NCI-H128 (cell line): Measurements from ENCODE around the gene RPP25L.
"Not testable (repeated sequence)": the region's sequence is repeated elsewhere in the genome, so short reads cannot be mapped to it uniquely, and the experiment has no call there.

Source experiments
- DNase-seq: peaks from one replicate; lab custom pipeline; 2025; ENCODE audit not compliant: unreplicated experiment; lab: John Stamatoyannopoulos, UW

Gene RPP25L, protein sequence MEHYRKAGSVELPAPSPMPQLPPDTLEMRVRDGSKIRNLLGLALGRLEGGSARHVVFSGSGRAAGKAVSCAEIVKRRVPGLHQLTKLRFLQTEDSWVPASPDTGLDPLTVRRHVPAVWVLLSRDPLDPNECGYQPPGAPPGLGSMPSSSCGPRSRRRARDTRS

DNA sequence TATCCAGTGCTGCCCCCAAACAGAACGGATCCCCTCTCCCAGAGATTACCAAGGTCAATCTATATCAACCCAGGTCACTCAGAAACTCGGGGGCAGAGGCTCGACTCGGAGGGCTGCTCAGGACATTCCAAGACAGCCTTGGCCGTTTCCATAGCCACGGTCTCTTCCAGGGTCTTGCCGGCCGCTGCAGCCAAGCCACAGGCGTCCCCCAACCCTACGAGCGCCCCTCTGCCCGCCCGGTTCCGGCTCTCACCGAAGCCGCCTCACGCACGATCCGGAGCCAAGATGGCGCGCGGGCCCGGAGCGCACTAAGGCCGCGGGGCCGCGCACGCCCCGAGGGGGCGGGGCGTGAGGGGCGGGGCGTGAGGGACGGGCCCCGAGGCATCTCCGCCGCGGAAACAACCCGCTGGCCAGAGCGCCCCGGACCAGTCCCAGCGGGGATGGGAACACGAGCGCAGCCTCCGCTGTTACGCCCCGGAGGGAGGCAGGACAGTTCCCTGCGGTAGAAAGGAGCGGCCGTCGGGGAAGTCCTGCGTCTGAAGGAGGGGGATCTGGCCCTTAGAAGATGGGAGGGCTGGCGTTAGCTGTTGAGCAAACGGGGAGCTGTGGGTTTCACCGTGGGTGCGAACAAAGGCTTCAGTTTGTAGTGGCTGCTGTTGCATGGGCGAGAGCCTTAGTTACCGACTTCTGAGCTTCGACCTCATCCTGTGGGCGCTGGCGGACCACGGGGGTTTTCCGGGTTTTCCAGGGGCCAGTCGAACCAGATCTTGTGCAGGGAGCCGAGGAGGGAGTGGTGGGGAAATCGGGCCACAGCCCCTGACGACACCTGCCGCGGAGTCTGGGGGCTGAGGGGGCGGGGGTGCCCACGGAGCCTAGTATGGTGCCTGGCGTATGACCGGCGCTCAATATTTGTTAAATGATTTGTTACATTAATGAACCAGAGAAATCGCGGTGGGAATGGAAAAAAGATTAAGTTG is at the start of gene RPP25L:
Gene RPP25L, minus strand, starts transcription at position 287 of the 977 bp plus-strand sequence. CDS start 801 bp downstream, outside the sequence.
- DNase-seq = peak; percentile 71

DNA sequence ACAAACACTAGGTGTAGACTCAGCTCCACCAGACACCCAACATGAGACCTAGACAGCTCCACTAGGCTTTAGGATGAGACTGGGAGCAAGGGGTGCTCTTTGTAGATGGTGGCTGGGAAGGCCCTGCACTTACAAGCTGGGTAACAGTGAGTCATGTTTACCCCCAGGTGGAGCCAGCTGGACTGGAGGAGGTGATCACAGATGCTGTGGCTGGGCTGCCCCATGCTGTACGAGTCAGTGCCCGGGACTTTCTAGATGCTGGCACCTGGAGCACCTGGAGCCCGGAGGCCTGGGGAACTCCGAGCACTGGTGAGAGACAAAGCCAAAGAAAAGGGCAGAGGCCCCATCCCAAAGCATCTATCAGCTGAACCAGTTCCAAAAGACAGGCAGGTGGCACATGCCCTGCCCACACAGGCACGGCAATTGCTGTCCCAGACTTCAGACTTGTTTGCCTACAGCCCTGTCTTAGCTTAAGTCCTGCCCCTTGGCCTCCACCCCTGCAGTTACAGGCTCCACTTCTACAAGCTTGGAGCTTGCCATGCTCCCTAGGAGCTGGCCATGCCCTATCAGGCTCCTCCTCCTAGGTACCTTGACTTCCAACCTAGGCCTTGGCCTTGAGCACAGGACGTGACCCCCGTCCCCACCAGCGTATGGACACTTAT is 47.8 kb upstream of the RPP25L start:
- DNase-seq = no peak

DNA sequence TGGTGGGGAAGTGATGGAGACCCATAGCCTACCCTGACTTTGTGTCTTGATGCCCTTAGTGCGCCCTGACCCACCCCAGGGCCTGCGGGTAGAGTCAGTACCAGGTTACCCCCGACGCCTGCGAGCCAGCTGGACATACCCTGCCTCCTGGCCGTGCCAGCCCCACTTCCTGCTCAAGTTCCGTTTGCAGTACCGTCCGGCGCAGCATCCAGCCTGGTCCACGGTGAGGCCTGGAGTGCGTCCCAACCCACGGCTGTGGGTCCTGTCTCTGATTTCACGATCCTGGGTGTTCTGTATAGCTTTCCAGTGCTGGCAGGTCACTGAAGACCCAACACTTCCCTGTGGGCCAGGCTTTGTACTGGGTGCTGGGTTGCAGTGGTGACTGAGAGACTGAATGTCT is 46.6 kb upstream of the RPP25L start:
- no peak for DNase-seq

DNA sequence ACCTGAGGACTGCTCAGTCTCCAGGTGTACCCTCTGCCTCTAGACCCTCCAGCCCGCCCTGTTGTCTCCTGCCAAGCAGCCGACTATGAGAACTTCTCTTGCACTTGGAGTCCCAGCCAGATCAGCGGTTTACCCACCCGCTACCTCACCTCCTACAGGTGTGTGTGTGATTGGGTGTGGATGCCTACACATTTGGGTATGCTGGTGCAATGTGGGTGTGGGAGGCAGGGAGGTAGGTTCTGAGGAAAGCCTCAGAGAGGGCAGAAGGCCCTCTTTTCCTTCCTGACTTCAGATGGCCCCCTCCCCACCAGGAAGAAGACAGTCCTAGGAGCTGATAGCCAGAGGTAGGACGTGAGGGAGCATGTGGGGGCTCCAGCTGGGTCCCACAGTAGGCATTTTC is 45.1 kb upstream of the RPP25L start:
- DNase-seq = no peak

DNA sequence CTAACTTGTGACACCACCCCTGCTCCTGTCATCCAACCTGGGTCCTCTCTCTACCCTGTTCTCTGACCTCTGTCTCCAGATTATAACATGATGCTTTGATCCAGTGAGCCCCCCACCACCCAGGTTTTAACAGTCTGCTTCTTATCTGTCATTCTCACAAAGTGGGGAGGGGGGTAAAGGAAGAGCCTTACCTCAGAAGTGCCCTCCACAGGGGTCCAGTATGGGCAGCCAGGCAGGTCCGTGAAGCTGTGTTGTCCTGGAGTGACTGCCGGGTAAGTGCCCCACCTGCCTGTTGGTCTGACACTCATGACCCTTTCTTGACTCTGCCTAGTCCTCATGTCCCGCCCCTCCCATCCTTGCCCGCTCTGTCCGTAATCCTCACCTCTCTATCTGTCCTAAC is 43.5 kb upstream of the RPP25L start:
- DNase-seq = no peak

DNA sequence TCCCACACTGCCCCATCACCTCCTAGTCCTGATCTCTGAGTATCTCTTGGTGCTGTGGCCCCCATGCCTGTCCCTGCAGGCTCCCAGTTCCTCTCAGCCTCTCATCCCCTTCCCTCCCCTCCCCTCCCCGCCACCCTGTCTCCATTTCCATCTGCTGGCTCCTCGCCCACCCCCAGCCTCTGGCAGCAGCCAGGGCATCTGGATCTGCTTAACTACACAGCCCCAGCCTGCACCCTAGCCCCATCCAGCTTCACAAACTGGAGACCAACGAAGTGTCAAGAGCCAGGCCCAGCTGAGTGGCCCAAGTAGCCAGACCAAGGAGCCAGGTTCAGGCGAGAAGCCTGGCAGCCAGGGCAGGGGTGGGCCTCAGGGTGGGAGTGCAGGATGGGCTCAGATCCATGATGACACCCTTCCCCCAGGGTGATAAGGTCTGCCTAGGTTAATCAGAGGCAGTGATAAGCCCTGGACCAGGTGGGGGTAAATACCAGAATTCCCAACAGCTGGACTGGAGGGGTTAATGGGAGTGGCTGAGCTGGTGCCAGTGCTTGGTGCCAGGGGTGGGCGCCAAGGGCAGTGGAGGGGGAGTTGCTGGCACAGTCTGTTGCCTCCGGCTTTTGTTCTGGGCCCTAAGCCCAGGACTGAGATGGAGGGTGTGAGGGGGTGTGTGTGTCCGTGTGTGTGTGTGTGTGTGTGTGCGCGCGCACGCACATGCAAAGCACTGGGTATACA is 42.6 kb upstream of the RPP25L start:
- no peak for DNase-seq

DNA sequence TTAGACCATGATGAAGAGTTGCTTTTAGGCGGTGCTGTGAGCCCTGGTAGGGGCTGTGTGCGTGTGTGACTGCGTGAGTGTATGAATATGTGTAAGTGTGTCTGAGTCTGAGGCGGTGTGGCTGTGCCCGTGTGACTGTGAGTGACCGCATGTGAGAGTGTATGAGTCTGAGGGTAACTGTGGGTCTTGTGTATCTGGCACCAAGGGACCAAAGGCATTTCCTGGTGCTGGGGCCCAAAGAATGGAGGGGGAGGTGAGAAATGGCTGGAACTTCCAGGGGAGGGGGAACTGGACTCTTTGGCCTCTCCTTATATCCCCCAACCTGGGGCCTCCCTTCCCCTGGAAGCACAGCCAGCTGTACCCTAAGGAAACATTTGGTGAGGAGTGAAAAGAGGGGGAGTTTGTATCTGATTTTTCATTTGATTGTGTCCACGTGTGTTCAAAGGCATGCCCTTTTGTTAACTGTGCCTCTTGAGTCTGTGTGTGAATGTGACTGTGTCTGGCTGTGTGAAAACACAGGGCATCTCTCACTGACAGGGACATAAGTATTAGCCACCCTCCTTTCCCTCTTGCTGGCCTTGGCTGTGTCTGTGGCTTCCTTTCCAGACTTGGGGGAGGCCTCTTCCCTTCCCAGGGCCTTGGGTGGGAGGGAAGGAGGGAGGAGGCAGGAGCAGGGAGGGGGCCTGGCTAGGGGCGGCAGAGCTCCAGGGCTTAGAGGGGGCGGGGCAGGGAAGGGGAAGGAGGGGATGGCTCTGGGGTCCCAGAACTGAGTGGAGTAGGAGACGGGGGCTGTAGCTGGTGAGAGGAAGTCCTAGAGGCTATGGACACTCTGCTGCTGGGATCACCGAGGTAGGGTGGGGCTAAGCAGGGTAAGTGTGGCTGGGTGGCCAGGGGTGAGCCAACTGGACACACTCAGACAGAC is 41.5 kb upstream of the RPP25L start:
- no peak for DNase-seq

DNA sequence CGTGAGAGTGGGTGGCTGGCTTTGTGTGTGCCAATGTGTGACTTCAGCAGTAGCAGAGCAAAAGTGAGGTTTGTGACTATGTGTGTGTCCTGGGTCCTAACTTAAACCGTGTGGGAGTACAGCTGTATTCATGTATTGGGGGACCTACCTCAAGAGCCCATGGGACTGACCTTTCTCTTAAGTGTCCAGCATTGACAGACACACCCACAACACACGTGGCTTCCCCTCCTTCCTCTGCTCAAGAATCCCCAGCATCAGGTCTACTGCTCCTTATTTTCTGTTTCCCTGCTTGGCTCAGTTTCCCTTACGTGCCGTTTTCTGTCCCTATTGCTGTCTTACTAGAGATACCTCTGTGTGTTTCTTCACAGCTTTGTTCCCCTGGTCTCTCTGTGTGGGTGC is 40.7 kb upstream of the RPP25L start:
- no peak for DNase-seq

DNA sequence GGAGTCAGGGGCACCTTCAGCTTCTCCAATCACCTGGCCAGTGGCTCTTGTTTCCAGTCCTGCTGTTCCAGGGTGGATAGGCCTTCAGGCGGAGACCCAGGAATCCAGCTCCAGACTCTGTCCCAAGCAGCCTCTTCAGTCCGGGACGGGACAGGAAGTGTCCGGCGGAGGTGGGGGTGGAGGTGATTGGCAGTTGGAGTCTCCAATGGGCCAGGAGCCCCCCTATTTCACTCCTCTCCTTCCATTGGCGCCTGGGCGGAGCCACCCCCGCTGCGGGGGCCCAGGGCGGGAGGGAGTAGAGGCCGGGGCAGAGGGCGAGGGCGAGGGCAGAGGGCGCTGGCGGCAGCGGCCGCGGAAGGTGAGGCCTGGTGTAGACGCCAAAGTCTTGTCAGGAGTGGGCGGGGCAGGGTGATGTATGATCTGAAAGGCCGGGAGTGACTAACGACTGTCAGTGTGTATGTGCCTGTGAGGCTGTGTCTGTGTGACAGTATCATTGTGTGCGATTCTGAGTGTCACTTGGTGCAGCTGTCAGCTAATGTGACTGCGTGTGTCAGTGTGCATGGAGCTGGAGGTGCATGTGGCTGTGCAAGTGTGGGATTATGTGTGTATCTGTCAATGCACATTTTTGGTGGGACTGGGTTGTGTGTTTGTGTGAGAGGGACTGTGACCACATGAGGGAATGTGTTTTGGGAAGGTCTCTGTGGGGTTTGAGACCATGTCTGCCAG is 40.1 kb upstream of the RPP25L start, which contains the start of gene IL11RA:
Gene IL11RA, plus strand, starts transcription at position 310 of the 726 bp plus-strand sequence. CDS start 3,033 bp downstream, outside the sequence.
- no peak for DNase-seq

DNA sequence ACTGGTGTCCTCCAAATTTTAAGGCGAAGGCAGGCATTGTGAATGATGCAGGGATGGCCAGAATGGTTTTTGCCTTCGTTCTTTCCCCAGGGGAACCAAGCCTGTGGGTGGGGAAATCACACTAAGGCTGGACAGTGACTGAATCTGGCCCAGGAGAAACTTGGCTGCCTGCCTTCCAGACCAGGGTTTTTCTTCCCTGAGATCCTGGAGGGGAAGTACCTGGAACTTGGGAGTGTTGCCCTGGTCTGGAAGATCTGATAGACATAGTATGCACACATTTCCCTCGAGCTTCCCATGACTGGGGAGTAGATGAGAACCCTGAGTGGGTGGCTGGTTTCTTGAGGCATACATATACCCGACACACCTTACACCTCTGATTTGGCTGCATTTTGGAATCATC is 39.4 kb upstream of the RPP25L start:
- DNase-seq = no peak

DNA sequence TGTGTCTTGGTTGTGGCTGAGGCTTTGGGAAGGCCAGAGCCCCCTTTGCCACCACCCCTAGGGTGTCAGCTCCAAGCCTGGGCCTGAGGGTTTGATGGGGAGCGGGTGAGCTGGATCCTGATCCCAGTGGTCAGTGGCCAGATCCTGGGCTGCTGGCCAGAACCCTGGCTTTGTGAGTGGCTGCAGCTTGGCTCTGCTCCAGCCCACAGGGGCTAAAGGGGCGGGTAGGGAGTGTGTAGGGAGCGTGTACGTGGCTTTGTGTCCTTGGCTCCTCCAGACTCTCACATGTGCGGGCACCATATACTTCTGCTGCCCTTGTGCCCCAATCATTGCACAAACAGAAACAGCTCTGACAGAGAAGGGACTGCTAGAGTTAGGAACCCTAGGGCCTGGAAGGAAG is 38.9 kb upstream of the RPP25L start:
- no peak for DNase-seq

DNA sequence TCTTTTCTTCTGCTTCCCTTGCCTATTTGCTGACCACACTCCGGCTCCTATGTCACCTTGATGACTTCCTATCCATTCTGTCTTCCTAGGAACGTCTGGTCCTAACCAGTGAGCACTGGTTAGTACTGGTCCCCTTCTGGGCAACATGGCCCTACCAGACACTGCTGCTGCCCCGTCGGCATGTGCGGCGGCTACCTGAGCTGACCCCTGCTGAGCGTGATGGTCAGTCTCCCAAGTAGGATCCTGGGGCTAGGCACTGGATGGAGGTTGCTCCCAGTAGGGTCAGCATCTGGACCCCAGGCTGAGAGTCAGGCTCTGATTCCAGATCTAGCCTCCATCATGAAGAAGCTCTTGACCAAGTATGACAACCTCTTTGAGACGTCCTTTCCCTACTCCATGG is 36.8 kb upstream of the RPP25L start:
- DNase-seq = no peak

DNA sequence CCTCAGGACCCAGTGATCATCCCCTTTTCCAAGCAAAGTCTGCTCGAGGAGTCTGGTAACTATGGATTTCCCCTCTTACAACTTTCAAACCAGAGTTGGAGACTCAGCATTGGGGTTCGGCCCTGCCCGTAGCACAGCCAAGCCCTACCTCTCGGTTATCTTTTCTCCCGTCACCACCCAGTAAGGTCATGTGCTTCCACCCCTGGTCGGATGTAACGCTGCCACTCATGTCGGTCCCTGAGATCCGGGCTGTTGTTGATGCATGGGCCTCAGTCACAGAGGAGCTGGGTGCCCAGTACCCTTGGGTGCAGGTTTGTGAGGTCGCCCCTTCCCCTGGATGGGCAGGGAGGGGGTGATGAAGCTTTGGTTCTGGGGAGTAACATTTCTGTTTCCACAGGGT is 35.8 kb upstream of the RPP25L start:
- no peak for DNase-seq

DNA sequence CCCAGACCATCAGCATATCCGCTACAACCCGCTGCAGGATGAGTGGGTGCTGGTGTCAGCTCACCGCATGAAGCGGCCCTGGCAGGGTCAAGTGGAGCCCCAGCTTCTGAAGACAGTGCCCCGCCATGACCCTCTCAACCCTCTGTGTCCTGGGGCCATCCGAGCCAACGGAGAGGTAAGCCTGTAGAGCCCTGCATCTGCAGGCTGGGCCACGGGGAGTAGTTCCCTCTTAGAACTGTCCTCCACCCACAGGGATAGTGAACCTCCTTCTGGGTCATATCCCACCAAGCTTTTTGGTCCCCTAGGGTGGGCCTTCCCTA is 35.1 kb upstream of the RPP25L start:
- DNase-seq = no peak

DNA sequence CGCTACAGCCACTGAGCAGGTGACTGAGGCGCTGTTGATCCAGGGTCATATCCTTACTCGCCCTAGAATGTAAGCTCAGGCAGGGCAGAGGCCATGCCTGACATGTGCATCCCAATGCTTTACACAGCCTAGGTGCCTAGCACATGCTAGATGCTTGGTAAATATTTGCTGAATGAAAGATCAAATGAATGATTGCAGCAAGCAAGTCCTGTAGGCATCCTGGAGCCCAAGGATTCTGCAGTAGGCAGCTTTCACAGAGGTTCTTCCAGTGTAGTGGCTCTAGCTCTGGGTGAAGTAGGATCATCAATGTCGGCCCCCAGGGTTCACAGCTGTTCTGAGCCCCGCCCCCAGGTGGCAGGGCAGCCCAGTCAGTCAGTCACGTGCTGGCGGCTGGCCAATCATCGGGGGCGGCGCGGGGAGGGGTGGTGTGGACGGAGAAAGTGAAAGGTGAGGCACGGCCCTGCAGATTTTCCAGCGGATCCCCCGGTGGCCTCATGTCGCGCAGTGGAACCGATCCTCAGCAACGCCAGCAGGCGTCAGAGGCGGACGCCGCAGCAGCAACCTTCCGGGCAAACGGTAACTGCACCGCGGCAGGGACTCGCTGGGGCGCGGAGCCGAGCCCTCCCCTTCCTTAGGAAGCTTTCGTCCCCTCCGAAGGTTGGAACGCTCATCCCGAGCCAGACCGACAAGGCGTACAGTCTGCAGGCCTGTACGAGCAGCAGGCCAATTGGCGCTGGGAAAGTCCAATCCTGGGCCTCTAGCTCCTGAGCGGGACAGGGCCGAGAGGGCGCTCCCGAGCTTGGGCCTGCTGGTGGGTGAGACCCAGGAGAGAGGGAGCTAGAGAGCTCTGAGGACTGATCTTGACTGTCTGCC is 34.5 kb upstream of the RPP25L start, which contains the start of gene GALT:
Gene GALT, plus strand, starts transcription at position 465 of the 873 bp plus-strand sequence. Its CDS starts 30 bp downstream, at position 495.
- peak; percentile 87 for DNase-seq

DNA sequence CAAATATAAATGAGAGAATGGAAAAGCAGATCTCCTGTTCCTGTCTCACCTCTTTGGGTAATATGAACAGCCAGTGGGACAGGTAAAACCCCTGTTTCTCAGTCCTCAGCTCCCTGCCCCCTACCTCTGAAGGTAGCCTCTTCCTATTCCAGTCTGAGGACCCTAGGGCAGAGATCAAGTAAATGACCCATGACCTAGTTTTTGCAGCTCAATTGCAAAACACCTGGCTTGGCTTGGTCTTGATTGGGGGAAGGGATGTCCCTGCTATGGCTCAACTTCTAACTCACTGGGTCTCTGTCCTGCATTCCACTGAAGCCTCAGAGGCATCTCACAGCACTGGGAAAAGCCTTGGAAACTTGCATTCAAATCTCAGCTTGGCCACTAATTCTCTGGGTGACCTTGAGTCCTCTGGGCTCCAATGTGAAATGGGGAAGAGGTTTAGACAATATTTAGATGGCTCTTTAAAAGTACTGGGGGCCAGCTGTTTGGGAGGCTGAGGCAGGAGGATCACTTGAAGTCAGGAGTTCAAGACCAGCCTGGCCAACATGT is 32.9 kb upstream of the RPP25L start:
- no peak for DNase-seq

DNA sequence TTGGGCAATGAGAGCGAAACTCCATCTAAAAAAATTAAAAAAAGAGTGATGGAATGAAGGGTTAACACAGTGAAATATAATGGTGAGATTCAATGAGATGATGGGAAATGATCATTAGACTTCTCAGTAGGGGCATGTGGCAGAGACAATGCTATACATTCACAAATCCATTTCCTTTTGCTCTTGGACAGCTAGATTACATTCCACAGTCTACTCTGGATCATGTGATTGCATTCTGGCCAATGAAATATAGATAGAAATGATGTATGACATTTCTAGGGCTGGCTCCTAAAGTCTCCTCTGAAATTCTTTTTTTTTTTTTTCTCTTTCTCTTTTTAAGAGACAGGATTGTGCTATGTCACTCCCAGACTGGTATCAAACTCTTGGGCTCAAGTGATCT is 30.8 kb upstream of the RPP25L start:
- no peak for DNase-seq

DNA sequence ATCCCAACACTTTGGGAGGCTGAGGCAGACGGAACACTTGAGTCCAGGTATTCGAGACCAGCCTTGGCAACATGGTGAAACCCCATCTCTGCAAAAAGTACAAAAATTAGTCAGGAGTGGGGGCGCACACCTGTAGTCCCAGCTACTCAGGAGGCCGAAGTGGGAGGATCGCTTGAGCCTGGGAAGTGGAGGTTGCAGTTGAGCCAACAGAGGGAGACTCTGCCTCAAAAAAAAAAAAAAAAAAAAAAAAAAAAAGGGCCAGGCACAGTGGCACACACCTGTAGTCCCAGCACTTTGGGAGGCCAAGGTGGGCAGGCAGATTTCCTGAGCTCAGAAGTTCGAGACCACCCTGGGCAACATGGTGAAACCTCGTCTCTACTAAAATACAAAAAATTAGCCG is 27.4 kb upstream of the RPP25L start:
- not testable (repeated sequence) for DNase-seq
